ENCODE results near the gene DNAJB14. TPM values are rescaled to one million over a fixed set of nuclear protein-coding genes. Genes with fewer than 3 reads are reported as not detected.

DNAJB14 gene
- total RNA-seq, result 15.9 and 29.1 TPM in 2 replicates

GRCh38 chr4:99946356-99947189 is at the start of gene DNAJB14:
DNAJB14 (minus strand) TSS chr4:99946618; CDS start chr4:99946571, 47 bp downstream.

DNA sequence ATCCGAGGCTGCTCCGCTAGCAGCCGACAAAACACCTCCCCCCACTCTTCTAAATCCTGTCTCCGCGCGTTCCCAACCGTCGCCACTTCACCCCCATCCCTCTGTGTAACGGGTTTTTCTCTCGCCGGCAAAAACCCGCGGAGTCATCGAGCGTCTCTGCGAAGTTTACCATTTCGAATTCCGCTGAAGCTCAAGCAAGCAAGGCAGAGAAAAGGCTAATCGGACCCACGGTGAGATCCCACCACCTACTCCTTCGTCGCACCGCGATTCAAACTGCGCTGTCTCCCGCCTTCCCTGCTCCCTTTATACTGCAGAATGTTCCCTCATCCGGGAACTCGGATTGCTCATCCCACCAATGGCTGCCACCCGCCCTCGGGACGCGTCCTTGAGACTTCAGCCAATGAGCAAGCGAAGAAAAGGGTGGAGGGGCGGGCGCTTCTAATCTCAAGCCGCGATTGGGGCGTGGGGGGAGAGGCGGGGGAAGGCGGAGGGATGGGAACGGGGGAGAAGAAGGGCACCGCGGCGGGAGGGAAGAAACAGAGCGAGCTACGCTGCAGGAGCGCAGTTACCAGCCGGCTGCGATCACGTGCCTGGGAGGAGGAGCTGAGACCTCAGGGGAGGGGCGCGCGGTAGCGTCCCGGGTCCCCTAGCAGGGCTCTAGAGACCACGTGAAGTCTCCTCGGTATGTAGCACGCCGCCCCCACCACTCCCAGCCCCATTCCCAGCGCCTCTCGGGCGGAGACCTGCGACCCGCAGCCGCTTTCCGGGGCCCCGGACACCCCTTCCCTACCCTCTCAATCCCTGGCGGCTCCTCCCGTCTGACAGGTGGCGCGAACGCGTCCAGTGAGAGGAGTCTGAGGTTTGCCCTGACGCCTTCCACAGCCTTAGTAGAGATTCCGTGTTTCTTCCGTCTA is 3.8 kb upstream of the DNAJB14 start, which contains the start of gene H2AZ1:
TSS of gene H2AZ1 (minus strand) at position 277 of the 914 bp plus-strand sequence. CDS start at position 172, 105 bp downstream.

DNA sequence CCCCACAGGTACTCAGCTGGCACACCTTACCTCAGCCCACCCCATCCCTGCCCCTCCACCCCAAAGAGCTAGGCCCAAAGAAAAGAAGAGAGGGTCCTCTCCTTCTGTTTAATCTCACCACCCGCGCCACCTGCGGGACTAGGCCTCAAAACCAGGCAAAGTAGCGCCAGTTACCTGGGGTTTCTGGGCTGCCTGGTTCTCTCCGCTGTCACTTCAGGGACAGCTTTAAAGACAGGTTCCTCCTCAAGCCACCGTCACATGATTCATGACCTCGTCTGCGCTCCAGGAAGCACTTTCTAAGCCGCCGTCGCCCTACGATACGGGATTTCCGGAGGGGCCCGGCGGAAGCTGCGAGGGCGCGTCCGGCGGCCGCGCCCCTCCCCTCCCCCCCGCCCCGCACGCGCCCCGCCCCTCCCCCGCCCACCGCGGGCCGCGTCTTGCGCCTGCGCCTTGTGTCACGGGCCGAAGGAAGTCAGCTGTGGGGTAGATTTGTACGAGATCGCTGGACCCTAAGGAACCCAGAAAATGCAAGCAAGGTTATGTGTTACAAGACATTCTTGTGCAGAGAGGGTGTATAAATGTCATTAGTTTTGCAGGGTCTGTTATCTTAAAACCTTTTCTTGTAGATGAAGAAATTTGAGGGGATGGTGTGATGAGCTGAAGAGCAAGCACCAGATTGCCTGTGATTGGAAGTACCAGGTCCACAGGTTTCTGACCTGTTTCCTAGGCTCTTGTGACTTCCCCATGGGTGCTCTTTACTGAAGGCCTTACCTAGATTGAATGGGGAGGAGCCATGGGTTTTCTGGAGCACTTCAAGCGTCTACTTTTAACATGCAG is 52.0 kb downstream of the DNAJB14 start, which contains the start of gene LAMTOR3:
TSS of gene LAMTOR3 (minus strand) at position 267 of the 837 bp plus-strand sequence. CDS start 464 bp downstream, outside the sequence.

Other genes starting within 250 kb of the DNAJB14 start
- 0.39 TPM in 1 of 2 replicates, not detected in the other for gene DAPP1, start 129.8 kb downstream of the DNAJB14 start, total RNA-seq
- gene LAMTOR3, start 52.2 kb downstream of the DNAJB14 start, total RNA-seq, result 27.9 and 65.1 TPM in 2 replicates
- gene H2AZ1, start 3.7 kb upstream of the DNAJB14 start, total RNA-seq, result 408 and 719 TPM in 2 replicates
- 0.26 and 0.40 TPM in 2 replicates for gene DDIT4L, start 243.8 kb upstream of the DNAJB14 start, total RNA-seq

All from epithelial cell of alveolus of lung (primary cell).